ENCODE data around the gene MMP23B. TPM values are rescaled to one million over a fixed set of nuclear protein-coding genes. Genes with fewer than 3 reads are reported as not detected.

MMP23B gene
- total and polyA plus RNA-seq, 2 of the 8 experiments (the other 6 are each of a cell fraction or from before 2014, with no cell fraction given), result 9.2 to 14.6 TPM

DNA sequence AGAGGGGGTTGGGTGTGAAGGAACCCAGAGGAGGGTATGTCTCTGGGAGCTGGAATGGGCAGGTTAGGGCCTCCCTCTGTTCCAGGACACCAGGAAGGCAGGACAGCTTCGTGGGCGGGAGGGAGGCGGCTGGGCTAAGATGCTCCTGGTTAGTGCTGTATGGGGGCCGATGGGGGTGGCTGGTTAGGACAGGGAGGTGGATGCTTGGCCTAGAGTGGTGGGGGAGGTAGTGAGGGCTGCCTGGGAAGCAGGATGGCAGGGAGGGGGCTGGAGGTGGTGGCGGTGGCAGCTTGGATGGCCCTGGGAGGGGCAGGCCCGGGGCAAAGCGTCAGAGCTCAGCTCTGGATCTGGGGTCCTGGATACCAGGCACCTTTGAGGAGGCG is 6.2 kb upstream of the MMP23B start:
- no peak overlapping the region for H2AFZ ChIP-seq (ENCODE audit: low read length)
- no peak overlapping the region for H2AK5ac ChIP-seq (ENCODE audit: low read depth, low read length)
- no peak overlapping the region for H3K4me2 ChIP-seq (ENCODE audit: insufficient read depth in 1 of 2, low read depth in 2 of 2, low read length in 2 of 2)
- H3K9me3 ChIP-seq (ENCODE audit: insufficient read depth in 2 of 2, low read depth in 1 of 2, low read length in 1 of 2), result no peaks in the 10 kb centered on the region
- no peak overlapping the region for H2BK5ac ChIP-seq (ENCODE audit: low read depth, low read length)
- no peaks in the 10 kb centered on the region for H3K79me1 ChIP-seq (ENCODE audit: low read depth, low read length)
- no peak overlapping the region for H3K23ac ChIP-seq (ENCODE audit: insufficient read length)
- no peak overlapping the region for H3K14ac ChIP-seq (ENCODE audit: insufficient read length)
- H4K8ac ChIP-seq (ENCODE audit: extremely low read depth, insufficient read depth, low read length), result no peak overlapping the region; the same call in 1 of the 2 replicates
- no peak overlapping the region for H3K56ac ChIP-seq (replicated peaks; ENCODE audit: insufficient read length, low read depth, low read length)
- peaks cover 0 to 6% (median 2%) of the 10 kb centered on the region in 4 experiments; a peak in 4 of 7 replicates for H3K4me1 ChIP-seq (replicated peaks in 1 of 4; ENCODE audit: control insufficient read depth in 3 of 4, insufficient read depth in 4 of 4, low read length in 3 of 4)
- H3K79me2 ChIP-seq (ENCODE audit: control insufficient read depth in 1 of 2, insufficient read depth in 2 of 2, low read length in 2 of 2), result no peaks in the 10 kb centered on the region
- H3K4ac ChIP-seq (replicated peaks; ENCODE audit: insufficient read length, low read depth, low read length), result no peak overlapping the region
- no peak for FAIRE-seq
- H2BK120ac ChIP-seq (replicated peaks; ENCODE audit: low read depth, low read length), result no peak overlapping the region
- no peak for DNase-seq (ENCODE audit: low read depth in 1 of 2, low spot score in 2 of 2)
- H4K20me1 ChIP-seq (replicated peaks in 1 of 2; ENCODE audit: control insufficient read depth in 1 of 2, insufficient read depth in 2 of 2, low read length in 2 of 2), result peaks cover 0 to 13% of the 10 kb centered on the region in 2 experiments
- no peak overlapping the region for H4K91ac ChIP-seq (replicated peaks; ENCODE audit: insufficient read length, low read length)
- H3K27ac ChIP-seq (ENCODE audit: low read depth, low read length), result no peak overlapping the region
- POLR2A ChIA-PET (ENCODE audit: partially characterized antibody), result interaction anchor here (0.7 to 1.8 kb wide), 2 partner anchors 10 to 289 kb away, joined by 3 to 8 read pairs; partner anchors contain the start of gene MIB2
- no peaks in the 10 kb centered on the region for H3K36me3 ChIP-seq (ENCODE audit: control insufficient read depth in 2 of 4, insufficient read depth in 4 of 4, low read length in 3 of 4)
- H3K18ac ChIP-seq (ENCODE audit: extremely low read depth, low read length), result no peak overlapping the region
- H3K4me3 ChIP-seq (ENCODE audit: extremely low read depth in 1 of 4, insufficient read depth in 2 of 4, low read depth in 3 of 4, low read length in 4 of 4), result no peak overlapping the region
- CTCF ChIA-PET (ENCODE audit: partially characterized antibody), result no interaction called here
- H2BK12ac ChIP-seq (ENCODE audit: low read depth, low read length), result no peak overlapping the region
- no peak overlapping the region for H3K9ac ChIP-seq (replicated peaks in 1 of 4; ENCODE audit: extremely low read depth in 1 of 4, low read depth in 3 of 4, low read length in 3 of 4)
- H4K5ac ChIP-seq (ENCODE audit: insufficient read length, low read depth, low read length), result no peak overlapping the region
- peaks cover 0 to 8% (median 3%) of the 10 kb centered on the region in 4 experiments; a peak in 3 of 7 replicates for H3K27me3 ChIP-seq (replicated peaks in 1 of 4; ENCODE audit: control insufficient read depth in 3 of 4, extremely low read depth in 1 of 4, insufficient read depth in 3 of 4, low read length in 3 of 4)
- no peak overlapping the region for H2BK15ac ChIP-seq (ENCODE audit: low read length)
- 95% methylated on average over 4 of the region's 8 CpGs; no CpG with 5 or more reads in 1 of the 2 experiments for WGBS, 2 experiments (ENCODE audit: extremely low coverage in 1 of 2, insufficient coverage in 1 of 2, insufficient read length in 1 of 2, insufficient replicate concordance in 2 of 2, low coverage in 1 of 2, low lambda C conversion rate in 2 of 2, missing lambda C conversion rate in 1 of 2)
- H2BK20ac ChIP-seq (ENCODE audit: low read length), result no peak overlapping the region
- H3K23me2 ChIP-seq (ENCODE audit: low read depth, low read length), result peaks cover 6% of the 10 kb centered on the region; the same call in 1 of the 2 replicates
- no peak for TF ChIP-seq HDAC2 (IDR thresholded peaks at IDR 0.05; ENCODE audit: borderline replicate concordance in 1 of 2, low read depth in 2 of 2, low read length in 2 of 2)
- TF ChIP-seq PHF8 (conservative IDR thresholded peaks at IDR 0.05; ENCODE audit: low read depth, low read length), result no peak
- TF ChIP-seq TEAD4 (IDR thresholded peaks at IDR 0.05; ENCODE audit: low read depth, low read length), result no peak
- TF ChIP-seq SP2 (IDR thresholded peaks at IDR 0.05; ENCODE audit: low read length), result no peak
- no peak for TF ChIP-seq RFX5 (IDR thresholded peaks at IDR 0.05; ENCODE audit: borderline replicate concordance, low read depth, low read length)
- no peak for TF ChIP-seq KDM5A (IDR thresholded peaks at IDR 0.05; ENCODE audit: low read length)
- TF ChIP-seq RNF2 (IDR thresholded peaks at IDR 0.05; ENCODE audit: borderline replicate concordance, low read depth, low read length, missing control alignments, poor library complexity, severe bottlenecking), result no peak
- TF ChIP-seq GABPA (IDR thresholded peaks at IDR 0.05; ENCODE audit: borderline replicate concordance, insufficient read depth, low read length), result no peak
- no peak for TF ChIP-seq NRF1 (IDR thresholded peaks at IDR 0.05; ENCODE audit: low read depth, low read length)
- TF ChIP-seq RXRA (IDR thresholded peaks at IDR 0.05; ENCODE audit: insufficient read depth, low read depth, low read length), result no peak
- no peak for TF ChIP-seq GTF2F1 (IDR thresholded peaks at IDR 0.05; ENCODE audit: borderline replicate concordance, low read depth, low read length)
- no peak for TF ChIP-seq POLR2AphosphoS5 (IDR thresholded peaks at IDR 0.05; ENCODE audit: low read depth, low read length)
- no peak for TF ChIP-seq SIX5 (IDR thresholded peaks at IDR 0.05; ENCODE audit: low read depth, low read length)
